Measurements from ENCODE around the gene FBN1.

DNA sequence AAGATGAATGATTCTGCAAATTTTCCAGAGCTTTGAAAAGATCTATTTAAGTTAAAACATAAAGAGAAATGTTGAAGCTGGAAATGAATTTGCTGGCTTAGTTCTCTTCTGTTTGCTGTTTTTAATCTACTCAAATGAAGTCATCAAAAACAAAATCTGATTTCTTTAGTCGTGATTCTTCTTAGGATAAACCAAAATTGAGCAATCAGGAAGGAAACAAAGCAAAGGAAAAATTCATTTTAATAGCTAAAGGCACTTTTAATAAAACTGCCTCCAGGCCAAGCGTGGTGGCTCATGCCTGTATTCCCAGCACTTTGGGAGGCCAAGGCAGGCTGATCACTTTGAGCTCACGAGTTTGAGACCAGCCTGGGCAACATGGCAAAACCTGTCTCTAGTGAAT, 223.1 kb downstream of the FBN1 start:
- TF ChIP-seq TCF12 (IDR thresholded peaks at IDR 0.05) (no peak), TCF12 (CRISPR knock-in tag; IDR thresholded peaks at IDR 0.05) (no peak), GABPA (IDR thresholded peaks at IDR 0.05; ENCODE audit: low read depth, low read length) (no peak), GABPA (CRISPR knock-in tag; IDR thresholded peaks at IDR 0.05; ENCODE audit: low read depth) (no peak), ZNF780A (CRISPR knock-in tag; IDR thresholded peaks at IDR 0.05) (no peak), POLR2AphosphoS5 (IDR thresholded peaks at IDR 0.05; ENCODE audit: low read depth, low read length) (no peak), MTA3 (CRISPR knock-in tag; IDR thresholded peaks at IDR 0.05) (no peak), ZC3H4 (CRISPR knock-in tag; IDR thresholded peaks at IDR 0.05; ENCODE audit: borderline replicate concordance) (no peak), CENPBD1 (CRISPR knock-in tag; IDR thresholded peaks at IDR 0.05; ENCODE audit: borderline replicate concordance, low read depth) (no peak), CTCF (CRISPR knock-in tag; IDR thresholded peaks at IDR 0.05) (no peak), HMGXB4 (CRISPR knock-in tag; IDR thresholded peaks at IDR 0.05; ENCODE audit: borderline replicate concordance in 1 of 2, low read depth in 1 of 2) (no peak), THYN1 (CRISPR knock-in tag; IDR thresholded peaks at IDR 0.05; ENCODE audit: borderline replicate concordance, low read depth) (no peak), POLR2A (IDR thresholded peaks at IDR 0.05; ENCODE audit: insufficient read depth in 1 of 2, low read depth in 2 of 2, low read length in 2 of 2) (no peak)
- TF ChIP-seq, protein P1, sequence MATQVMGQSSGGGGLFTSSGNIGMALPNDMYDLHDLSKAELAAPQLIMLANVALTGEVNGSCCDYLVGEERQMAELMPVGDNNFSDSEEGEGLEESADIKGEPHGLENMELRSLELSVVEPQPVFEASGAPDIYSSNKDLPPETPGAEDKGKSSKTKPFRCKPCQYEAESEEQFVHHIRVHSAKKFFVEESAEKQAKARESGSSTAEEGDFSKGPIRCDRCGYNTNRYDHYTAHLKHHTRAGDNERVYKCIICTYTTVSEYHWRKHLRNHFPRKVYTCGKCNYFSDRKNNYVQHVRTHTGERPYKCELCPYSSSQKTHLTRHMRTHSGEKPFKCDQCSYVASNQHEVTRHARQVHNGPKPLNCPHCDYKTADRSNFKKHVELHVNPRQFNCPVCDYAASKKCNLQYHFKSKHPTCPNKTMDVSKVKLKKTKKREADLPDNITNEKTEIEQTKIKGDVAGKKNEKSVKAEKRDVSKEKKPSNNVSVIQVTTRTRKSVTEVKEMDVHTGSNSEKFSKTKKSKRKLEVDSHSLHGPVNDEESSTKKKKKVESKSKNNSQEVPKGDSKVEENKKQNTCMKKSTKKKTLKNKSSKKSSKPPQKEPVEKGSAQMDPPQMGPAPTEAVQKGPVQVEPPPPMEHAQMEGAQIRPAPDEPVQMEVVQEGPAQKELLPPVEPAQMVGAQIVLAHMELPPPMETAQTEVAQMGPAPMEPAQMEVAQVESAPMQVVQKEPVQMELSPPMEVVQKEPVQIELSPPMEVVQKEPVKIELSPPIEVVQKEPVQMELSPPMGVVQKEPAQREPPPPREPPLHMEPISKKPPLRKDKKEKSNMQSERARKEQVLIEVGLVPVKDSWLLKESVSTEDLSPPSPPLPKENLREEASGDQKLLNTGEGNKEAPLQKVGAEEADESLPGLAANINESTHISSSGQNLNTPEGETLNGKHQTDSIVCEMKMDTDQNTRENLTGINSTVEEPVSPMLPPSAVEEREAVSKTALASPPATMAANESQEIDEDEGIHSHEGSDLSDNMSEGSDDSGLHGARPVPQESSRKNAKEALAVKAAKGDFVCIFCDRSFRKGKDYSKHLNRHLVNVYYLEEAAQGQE (IDR thresholded peaks at IDR 0.05; ENCODE audit: borderline replicate concordance in 1 of 2, low read depth in 1 of 2, low read length in 2 of 2) = no peak
- TF ChIP-seq, protein P2, sequence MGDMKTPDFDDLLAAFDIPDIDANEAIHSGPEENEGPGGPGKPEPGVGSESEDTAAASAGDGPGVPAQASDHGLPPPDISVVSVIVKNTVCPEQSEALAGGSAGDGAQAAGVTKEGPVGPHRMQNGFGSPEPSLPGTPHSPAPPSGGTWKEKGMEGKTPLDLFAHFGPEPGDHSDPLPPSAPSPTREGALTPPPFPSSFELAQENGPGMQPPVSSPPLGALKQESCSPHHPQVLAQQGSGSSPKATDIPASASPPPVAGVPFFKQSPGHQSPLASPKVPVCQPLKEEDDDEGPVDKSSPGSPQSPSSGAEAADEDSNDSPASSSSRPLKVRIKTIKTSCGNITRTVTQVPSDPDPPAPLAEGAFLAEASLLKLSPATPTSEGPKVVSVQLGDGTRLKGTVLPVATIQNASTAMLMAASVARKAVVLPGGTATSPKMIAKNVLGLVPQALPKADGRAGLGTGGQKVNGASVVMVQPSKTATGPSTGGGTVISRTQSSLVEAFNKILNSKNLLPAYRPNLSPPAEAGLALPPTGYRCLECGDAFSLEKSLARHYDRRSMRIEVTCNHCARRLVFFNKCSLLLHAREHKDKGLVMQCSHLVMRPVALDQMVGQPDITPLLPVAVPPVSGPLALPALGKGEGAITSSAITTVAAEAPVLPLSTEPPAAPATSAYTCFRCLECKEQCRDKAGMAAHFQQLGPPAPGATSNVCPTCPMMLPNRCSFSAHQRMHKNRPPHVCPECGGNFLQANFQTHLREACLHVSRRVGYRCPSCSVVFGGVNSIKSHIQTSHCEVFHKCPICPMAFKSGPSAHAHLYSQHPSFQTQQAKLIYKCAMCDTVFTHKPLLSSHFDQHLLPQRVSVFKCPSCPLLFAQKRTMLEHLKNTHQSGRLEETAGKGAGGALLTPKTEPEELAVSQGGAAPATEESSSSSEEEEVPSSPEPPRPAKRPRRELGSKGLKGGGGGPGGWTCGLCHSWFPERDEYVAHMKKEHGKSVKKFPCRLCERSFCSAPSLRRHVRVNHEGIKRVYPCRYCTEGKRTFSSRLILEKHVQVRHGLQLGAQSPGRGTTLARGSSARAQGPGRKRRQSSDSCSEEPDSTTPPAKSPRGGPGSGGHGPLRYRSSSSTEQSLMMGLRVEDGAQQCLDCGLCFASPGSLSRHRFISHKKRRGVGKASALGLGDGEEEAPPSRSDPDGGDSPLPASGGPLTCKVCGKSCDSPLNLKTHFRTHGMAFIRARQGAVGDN (CRISPR knock-in tag; IDR thresholded peaks at IDR 0.05) = no peak
